Uterus (tissue), 4 donors: ENCODE results near the gene ADAMTS17. TPM values are rescaled to one million over a fixed set of nuclear protein-coding genes. Genes with fewer than 3 reads are reported as not detected.

Experiments
- DNase-seq, 2 donors: peaks; one replicate each; pipeline ENCODE4 v3.0.0-alpha.2; 2019 to 2020
- H3K27ac ChIP-seq, 2 donors: fragments of 200-600 bp; sonication (generic); 1 replicate in 1 of 2; 2 replicates in 1 of 2; pipeline ENCODE4 v1.5.1; 2016 to 2018
- H3K27me3 ChIP-seq, 2 donors: fragments of 200-600 bp; sonication (generic); one replicate each; pipeline ENCODE4 v1.5.1; 2018 to 2019; ENCODE audit warnings: control low read depth in 1 of 2
- H3K36me3 ChIP-seq, 2 donors: fragments of 200-600 bp; sonication (generic); one replicate each; pipeline ENCODE4 v1.5.1; 2019; ENCODE audit warnings: control low read depth in 1 of 2
- H3K4me1 ChIP-seq, 2 donors: fragments of 200-600 bp; sonication (generic); one replicate each; pipeline ENCODE4 v1.5.1; 2018 to 2019; ENCODE audit warnings: control low read depth in 1 of 2
- H3K4me3 ChIP-seq, 2 donors: fragments of 200-600 bp; sonication (generic); 1 replicate in 1 of 2; 2 replicates in 1 of 2; pipeline ENCODE4 v1.5.1; 2018 to 2019; ENCODE audit warnings: mild to moderate bottlenecking in 1 of 2
- H3K9me3 ChIP-seq, 2 donors: fragments of 200-600 bp; sonication (generic); one replicate each; pipeline ENCODE4 v1.5.1; 2019; ENCODE audit warnings: control low read depth in 1 of 2
- POLR2A ChIP-seq, 2 donors: fragments of 450-650 bp; IDR thresholded peaks; one replicate each; pipeline ENCODE4 v1.6.1; 2016; ENCODE audit warnings: antibody characterized with exemption in 2 of 2, mild to moderate bottlenecking in 1 of 2, moderate library complexity in 1 of 2
- intact Hi-C: fragments of 100-400 bp; cut with DNase I; formaldehyde crosslinking; loops from one replicate; pipeline ENCODE4 v1.15.1; 2023; ENCODE audit warnings: low total_unique reads
- total RNA-seq, 4 donors: library from RNA; depleted of rRNA in 3 of 4; stranded (reverse); fragments of >200 nt in 3 of 4; gene quantifications; one replicate each; pipeline versions ENCODE4 v1.1.0 to v1.2.4, GENCODE V29; 2014 to 2023
- TF ChIP-seq, protein P1 (sequence below), 4 experiments: fragments of 200-600 bp in 2 of 4; fragments of 450-650 bp in 2 of 4; sonication (generic) in 2 of 4; IDR thresholded peaks; one replicate each; pipeline ENCODE4 v1.5.1; 2016 to 2019; ENCODE audit warnings: antibody characterized with exemption in 4 of 4, mild to moderate bottlenecking in 2 of 4, moderate library complexity in 1 of 4
- donor health status: DM: yes; HTN: yes; CAD: no.

Gene ADAMTS17
- total RNA-seq, 4 donors from 2014 or later: 3.1 to 17.1 (median 8.1) TPM; not detected in 1

- Histone ChIP-seq H3K9me3 (no peaks in the 10 kb centered on the region), H3K27me3 (no peaks in the 10 kb centered on the region), H3K27ac (peak overlapping the region; percentile 30 to 84), H3K4me3 (peak overlapping the region in 1 of 2 donors; percentile 52), H3K36me3 (no peaks in the 10 kb centered on the region), H3K4me1 (no peaks in the 10 kb centered on the region)
- intact Hi-C loops: no loop called here
- DNase-seq: peak in 1 of 2 donors; percentile 32
- TF ChIP-seq, protein P1, sequence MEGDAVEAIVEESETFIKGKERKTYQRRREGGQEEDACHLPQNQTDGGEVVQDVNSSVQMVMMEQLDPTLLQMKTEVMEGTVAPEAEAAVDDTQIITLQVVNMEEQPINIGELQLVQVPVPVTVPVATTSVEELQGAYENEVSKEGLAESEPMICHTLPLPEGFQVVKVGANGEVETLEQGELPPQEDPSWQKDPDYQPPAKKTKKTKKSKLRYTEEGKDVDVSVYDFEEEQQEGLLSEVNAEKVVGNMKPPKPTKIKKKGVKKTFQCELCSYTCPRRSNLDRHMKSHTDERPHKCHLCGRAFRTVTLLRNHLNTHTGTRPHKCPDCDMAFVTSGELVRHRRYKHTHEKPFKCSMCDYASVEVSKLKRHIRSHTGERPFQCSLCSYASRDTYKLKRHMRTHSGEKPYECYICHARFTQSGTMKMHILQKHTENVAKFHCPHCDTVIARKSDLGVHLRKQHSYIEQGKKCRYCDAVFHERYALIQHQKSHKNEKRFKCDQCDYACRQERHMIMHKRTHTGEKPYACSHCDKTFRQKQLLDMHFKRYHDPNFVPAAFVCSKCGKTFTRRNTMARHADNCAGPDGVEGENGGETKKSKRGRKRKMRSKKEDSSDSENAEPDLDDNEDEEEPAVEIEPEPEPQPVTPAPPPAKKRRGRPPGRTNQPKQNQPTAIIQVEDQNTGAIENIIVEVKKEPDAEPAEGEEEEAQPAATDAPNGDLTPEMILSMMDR (IDR thresholded peaks at IDR 0.05): no peak
- no peak for TF ChIP-seq POLR2A (IDR thresholded peaks at IDR 0.05)
These were observed 32.2 kb upstream of the ADAMTS17 start for GRCh38 chr15:100373942-100374341.

DNA sequence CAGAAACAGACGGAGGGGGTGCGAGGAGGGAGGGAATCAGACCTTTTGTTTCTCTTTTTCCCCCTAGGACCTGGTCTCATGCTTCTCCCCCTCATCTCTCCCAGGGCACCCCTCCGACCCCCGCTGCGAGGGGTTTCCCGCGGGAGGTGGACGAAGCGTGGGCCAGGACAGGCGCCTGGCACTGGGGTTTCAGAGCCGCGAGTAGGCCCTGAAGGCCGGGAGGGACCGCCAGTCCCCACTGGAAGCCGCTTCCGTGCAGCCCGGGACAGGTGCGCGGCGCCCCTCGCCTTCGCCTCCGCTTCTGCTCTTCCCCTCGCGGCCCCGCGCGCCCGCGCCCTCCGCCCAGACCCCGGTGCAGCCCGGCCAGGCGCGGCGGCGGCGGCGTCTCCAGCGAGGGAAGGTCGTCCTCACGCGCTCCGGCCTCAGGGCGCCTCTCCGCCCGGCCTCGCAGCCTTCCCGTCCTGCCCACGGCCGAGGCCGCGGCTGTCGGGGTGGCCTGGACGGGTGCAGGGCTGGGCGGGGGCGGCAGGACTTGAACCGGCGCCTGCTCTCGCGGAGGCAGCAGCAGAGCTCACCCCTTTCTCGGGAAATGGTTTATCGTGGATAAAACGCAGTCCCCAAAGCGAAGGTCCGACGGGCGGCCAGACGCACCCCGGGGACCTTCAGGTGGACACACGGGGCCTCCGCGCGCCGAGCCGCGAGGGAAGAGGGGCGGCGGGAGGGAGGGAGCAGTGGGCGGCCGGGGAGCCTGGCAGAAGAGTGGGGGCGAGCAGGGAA is 31.5 kb upstream of the ADAMTS17 start:
- DNase-seq: peak in 1 of 2 donors; percentile 18
- Histone ChIP-seq H3K36me3 (no peaks in the 10 kb centered on the region), H3K4me3 (peak overlapping the region; percentile 20 to 52), H3K4me1 (no peaks in the 10 kb centered on the region), H3K27me3 (no peaks in the 10 kb centered on the region), H3K9me3 (no peaks in the 10 kb centered on the region), H3K27ac (peak overlapping the region; percentile 30 to 84)
- no peak for TF ChIP-seq POLR2A (IDR thresholded peaks at IDR 0.05)
- TF ChIP-seq, protein P1 (IDR thresholded peaks at IDR 0.05): no peak
- intact Hi-C loops: no loop called here

DNA sequence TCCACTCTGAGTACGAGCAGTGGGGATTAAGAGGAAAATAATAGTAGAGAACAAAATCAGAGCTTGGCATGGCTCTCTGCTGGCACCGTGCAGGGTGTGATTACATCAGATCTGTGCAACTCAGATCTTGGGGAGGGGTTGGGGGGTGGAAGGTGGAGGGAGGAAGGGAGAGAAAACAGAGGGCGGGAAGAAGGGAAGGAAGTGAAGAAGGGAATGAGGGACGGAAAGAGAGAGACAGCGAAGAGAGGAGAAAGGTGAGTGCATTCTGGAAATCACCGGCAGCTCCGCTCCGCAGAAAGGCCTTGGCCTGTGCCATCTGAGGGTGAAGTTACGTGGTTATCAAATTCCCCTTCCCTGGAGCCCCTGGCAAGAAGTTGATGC is 31.0 kb upstream of the ADAMTS17 start:
- H3K4me3 ChIP-seq: peak overlapping the region; percentile 20 to 52
- no peaks in the 10 kb centered on the region for H3K4me1 ChIP-seq
- no peaks in the 10 kb centered on the region for H3K36me3 ChIP-seq
- H3K27me3 ChIP-seq: no peaks in the 10 kb centered on the region
- DNase-seq: peak; percentile 50 to 71
- H3K9me3 ChIP-seq: no peaks in the 10 kb centered on the region
- TF ChIP-seq POLR2A (IDR thresholded peaks at IDR 0.05): no peak
- H3K27ac ChIP-seq: peak overlapping the region; percentile 30 to 84
- intact Hi-C loops: no loop called here

GRCh38 chr15:100355342-100355741 is 13.6 kb upstream of the ADAMTS17 start:
- Histone ChIP-seq H3K36me3 (no peaks in the 10 kb centered on the region), H3K4me3 (no peak overlapping the region), H3K27ac (no peak overlapping the region), H3K4me1 (no peaks in the 10 kb centered on the region), H3K9me3 (no peaks in the 10 kb centered on the region), H3K27me3 (no peaks in the 10 kb centered on the region)
- DNase-seq: no peak
- no peak for TF ChIP-seq POLR2A (IDR thresholded peaks at IDR 0.05)
- TF ChIP-seq, protein P1 (IDR thresholded peaks at IDR 0.05): no peak
- intact Hi-C loops: no loop called here

DNA sequence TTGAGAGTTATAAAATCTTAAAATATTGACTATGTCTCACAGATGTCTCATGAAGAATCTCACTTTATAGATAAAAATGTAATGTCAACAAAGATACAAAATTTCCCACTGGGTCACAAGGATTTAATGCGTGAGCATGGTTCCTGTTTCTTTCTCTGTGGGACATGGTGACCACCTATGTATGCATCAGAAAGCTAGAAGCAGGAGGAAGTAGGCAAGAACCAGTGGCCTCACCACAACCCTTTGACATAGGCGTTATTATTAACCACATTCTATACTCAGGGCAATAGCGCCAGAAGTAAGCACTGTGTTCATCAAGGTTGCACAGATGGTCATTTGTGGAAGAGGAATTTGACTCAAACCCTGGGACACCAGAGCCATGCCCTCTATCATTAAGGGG is 11.7 kb upstream of the ADAMTS17 start:
- H3K4me3 ChIP-seq: no peak overlapping the region
- H3K27ac ChIP-seq: no peak overlapping the region
- intact Hi-C loops: loop anchor here (5.0 kb wide), 1 partner anchor 219 kb away; no protein-coding TSS in a partner anchor
- no peaks in the 10 kb centered on the region for H3K36me3 ChIP-seq
- no peaks in the 10 kb centered on the region for H3K9me3 ChIP-seq
- TF ChIP-seq, protein P1 (IDR thresholded peaks at IDR 0.05): no peak
- TF ChIP-seq POLR2A (IDR thresholded peaks at IDR 0.05): no peak
- H3K27me3 ChIP-seq: no peaks in the 10 kb centered on the region
- no peaks in the 10 kb centered on the region for H3K4me1 ChIP-seq
- DNase-seq: no peak
